Measurements from ENCODE around the gene ELSPBP1. TPM values are rescaled to one million over a fixed set of nuclear protein-coding genes. Genes with fewer than 3 reads are reported as not detected.

Gene ELSPBP1
- total and polyA plus RNA-seq, 2 donors from 2014 or later: not detected

DNA sequence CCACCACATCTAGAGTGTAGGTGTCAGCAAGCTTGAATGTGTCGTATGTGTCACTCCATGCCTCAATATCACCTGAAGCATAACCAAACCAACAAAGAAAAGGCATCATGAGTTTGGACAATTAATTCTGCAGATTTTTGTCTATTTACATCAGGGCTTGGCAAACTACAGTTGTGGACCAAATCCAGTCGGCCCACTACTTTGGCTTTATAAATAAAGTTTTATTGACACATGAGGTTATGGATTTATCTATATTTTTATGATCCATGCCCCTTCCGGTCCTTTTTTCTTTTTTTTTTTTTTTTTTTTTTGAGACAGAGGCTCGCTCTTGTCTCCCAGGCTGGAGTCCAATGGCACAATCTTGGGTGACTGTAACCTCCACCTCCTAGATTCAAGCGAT lies 58.6 kb downstream of the ELSPBP1 start:
- Histone ChIP-seq H3K36me3 (ENCODE audit: control insufficient read depth in 2 of 3, insufficient read depth in 3 of 3, low read length in 3 of 3) (no peaks in the 10 kb centered on the region), H3K27me3 (ENCODE audit: control insufficient read depth, insufficient read depth, low read length) (no peaks in the 10 kb centered on the region), H3K9ac (ENCODE audit: low read length in 3 of 3) (no peak overlapping the region), H3K9me3 (ENCODE audit: control insufficient read depth in 2 of 3, insufficient read depth in 1 of 3, low read length in 3 of 3) (no peaks in the 10 kb centered on the region), H3K27ac (ENCODE audit: low read depth in 2 of 2, low read length in 2 of 2) (no peak overlapping the region), H3K4me1 (ENCODE audit: control insufficient read depth in 2 of 3, insufficient read depth in 2 of 3, low read depth in 1 of 3, low read length in 3 of 3) (no peaks in the 10 kb centered on the region), H3K4me3 (ENCODE audit: low read length in 3 of 3) (no peak overlapping the region)
- TF ChIP-seq, protein P1, sequence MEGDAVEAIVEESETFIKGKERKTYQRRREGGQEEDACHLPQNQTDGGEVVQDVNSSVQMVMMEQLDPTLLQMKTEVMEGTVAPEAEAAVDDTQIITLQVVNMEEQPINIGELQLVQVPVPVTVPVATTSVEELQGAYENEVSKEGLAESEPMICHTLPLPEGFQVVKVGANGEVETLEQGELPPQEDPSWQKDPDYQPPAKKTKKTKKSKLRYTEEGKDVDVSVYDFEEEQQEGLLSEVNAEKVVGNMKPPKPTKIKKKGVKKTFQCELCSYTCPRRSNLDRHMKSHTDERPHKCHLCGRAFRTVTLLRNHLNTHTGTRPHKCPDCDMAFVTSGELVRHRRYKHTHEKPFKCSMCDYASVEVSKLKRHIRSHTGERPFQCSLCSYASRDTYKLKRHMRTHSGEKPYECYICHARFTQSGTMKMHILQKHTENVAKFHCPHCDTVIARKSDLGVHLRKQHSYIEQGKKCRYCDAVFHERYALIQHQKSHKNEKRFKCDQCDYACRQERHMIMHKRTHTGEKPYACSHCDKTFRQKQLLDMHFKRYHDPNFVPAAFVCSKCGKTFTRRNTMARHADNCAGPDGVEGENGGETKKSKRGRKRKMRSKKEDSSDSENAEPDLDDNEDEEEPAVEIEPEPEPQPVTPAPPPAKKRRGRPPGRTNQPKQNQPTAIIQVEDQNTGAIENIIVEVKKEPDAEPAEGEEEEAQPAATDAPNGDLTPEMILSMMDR (IDR thresholded peaks at IDR 0.05; ENCODE audit: borderline replicate concordance, extremely low read depth, insufficient read depth): no peak
- DNase-seq (no peak), FAIRE-seq (no peak)
- intact Hi-C loops (cut with DNase I): no loop called here

DNA sequence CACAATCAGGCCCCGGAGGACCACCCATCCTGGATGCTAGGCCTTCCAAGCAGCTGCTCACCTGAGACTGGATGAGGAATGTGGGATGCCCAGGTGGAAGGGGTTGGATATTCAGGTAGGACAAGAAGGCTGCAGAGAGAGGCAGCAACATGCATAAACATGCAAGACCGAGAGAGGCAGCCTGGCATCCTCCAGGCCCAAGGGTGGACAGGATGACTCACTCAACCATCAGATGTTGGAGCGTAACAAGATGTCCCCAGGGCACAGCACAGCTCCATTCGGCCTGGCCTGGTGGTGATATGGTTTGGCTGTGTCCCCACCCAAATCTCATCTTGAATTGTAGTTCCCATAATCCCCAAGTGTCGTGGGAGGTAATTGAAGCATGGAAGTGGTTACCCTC lies 59.4 kb downstream of the ELSPBP1 start:
- no peak overlapping the region for H3K4me3 ChIP-seq (ENCODE audit: low read length in 3 of 3)
- FAIRE-seq (no peak), DNase-seq (no peak)
- TF ChIP-seq, protein P1 (IDR thresholded peaks at IDR 0.05; ENCODE audit: borderline replicate concordance, extremely low read depth, insufficient read depth): no peak
- no peak overlapping the region for H3K27ac ChIP-seq (ENCODE audit: low read depth in 2 of 2, low read length in 2 of 2)
- H3K27me3 ChIP-seq (ENCODE audit: control insufficient read depth, insufficient read depth, low read length): no peaks in the 10 kb centered on the region
- no peaks in the 10 kb centered on the region for H3K9me3 ChIP-seq (ENCODE audit: control insufficient read depth in 2 of 3, insufficient read depth in 1 of 3, low read length in 3 of 3)
- no peak overlapping the region for H3K9ac ChIP-seq (ENCODE audit: low read length in 3 of 3)
- no peaks in the 10 kb centered on the region for H3K36me3 ChIP-seq (ENCODE audit: control insufficient read depth in 2 of 3, insufficient read depth in 3 of 3, low read length in 3 of 3)
- no peaks in the 10 kb centered on the region for H3K4me1 ChIP-seq (ENCODE audit: control insufficient read depth in 2 of 3, insufficient read depth in 2 of 3, low read depth in 1 of 3, low read length in 3 of 3)
- intact Hi-C loops (cut with DNase I): no loop called here

DNA sequence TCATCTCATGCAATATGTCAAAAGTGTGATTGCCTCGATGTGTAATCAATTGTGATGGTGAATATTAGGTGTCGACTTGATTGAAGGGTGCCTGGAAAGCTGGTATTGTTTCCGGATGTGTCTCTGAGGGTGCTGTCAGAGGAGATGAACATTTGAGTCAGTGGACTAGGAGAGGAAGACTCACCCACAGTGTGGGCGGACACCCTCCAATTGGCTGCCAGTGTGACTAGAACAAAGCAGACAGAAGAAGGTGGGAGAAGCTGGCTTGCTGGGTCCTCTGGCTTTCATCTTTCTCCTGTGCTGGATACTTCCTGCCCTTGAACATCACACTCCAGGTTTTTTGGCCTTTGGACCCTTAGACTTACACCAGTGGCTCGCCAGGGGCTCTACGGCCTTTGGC lies 64.9 kb downstream of the ELSPBP1 start:
- TF ChIP-seq, protein P1 (IDR thresholded peaks at IDR 0.05; ENCODE audit: borderline replicate concordance, extremely low read depth, insufficient read depth): no peak

DNA sequence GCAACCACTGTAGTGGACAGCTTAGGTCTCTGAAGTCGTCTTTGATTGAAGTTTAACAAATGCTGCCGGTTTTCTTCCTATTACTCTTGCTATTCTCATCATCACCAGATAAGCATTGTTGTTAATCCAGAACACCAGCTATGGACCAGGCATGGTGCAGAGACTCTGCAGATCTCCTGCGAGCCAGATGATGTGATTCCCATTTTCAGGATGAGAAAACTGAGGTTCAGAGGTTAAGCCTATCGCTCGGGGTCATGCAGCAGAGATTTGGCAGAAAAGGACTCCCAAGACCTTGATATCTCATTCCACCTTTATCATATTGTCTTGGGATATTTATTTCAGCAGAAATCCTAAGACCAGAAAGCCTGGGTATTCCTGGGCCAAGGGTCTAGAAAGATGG lies 65.9 kb downstream of the ELSPBP1 start:
- Histone ChIP-seq H3K36me3 (ENCODE audit: control insufficient read depth in 2 of 3, insufficient read depth in 3 of 3, low read length in 3 of 3) (no peaks in the 10 kb centered on the region), H3K9me3 (ENCODE audit: control insufficient read depth in 2 of 3, insufficient read depth in 1 of 3, low read length in 3 of 3) (no peaks in the 10 kb centered on the region), H3K27ac (ENCODE audit: low read depth in 2 of 2, low read length in 2 of 2) (no peak overlapping the region), H3K27me3 (ENCODE audit: control insufficient read depth, insufficient read depth, low read length) (no peaks in the 10 kb centered on the region), H3K9ac (ENCODE audit: low read length in 3 of 3) (no peak overlapping the region), H3K4me3 (ENCODE audit: low read length in 3 of 3) (no peak overlapping the region), H3K4me1 (ENCODE audit: control insufficient read depth in 2 of 3, insufficient read depth in 2 of 3, low read depth in 1 of 3, low read length in 3 of 3) (no peaks in the 10 kb centered on the region)
- intact Hi-C loops (cut with DNase I): no loop called here
- FAIRE-seq (no peak), DNase-seq (no peak)
- TF ChIP-seq, protein P1 (IDR thresholded peaks at IDR 0.05; ENCODE audit: borderline replicate concordance, extremely low read depth, insufficient read depth): no peak

More for the DNA sequence above, 64.9 kb downstream of the ELSPBP1 start:
- Histone ChIP-seq H3K36me3 (ENCODE audit: control insufficient read depth in 2 of 3, insufficient read depth in 3 of 3, low read length in 3 of 3) (no peaks in the 10 kb centered on the region), H3K4me3 (ENCODE audit: low read length in 3 of 3) (no peak overlapping the region), H3K27ac (ENCODE audit: low read depth in 2 of 2, low read length in 2 of 2) (no peak overlapping the region), H3K9ac (ENCODE audit: low read length in 3 of 3) (no peak overlapping the region), H3K9me3 (ENCODE audit: control insufficient read depth in 2 of 3, insufficient read depth in 1 of 3, low read length in 3 of 3) (no peaks in the 10 kb centered on the region), H3K27me3 (ENCODE audit: control insufficient read depth, insufficient read depth, low read length) (no peaks in the 10 kb centered on the region), H3K4me1 (ENCODE audit: control insufficient read depth in 2 of 3, insufficient read depth in 2 of 3, low read depth in 1 of 3, low read length in 3 of 3) (no peaks in the 10 kb centered on the region)
- intact Hi-C loops (cut with DNase I): no loop called here
- FAIRE-seq (no peak), DNase-seq (peak in 1 of 5 donors; percentile 18)

Data from kidney (tissue), 14 donors.